Measurements from ENCODE around the gene NLGN1.
A peak's percentile ranks its signal among the peaks of the same experiment; 100 is the strongest.
"Not testable (repeated sequence)": the region's sequence is repeated elsewhere in the genome, so short reads cannot be mapped to it uniquely, and the experiment has no call there.

The NLGN1 gene

GRCh38 chr3:173529062-173529711 is 131.6 kb downstream of the NLGN1 start:
- DNase-seq (ENCODE audit: extremely low read depth, insufficient read length): peak; percentile 3
- peak; percentile 77 for TF ChIP-seq CTCF (IDR thresholded peaks at IDR 0.05; ENCODE audit: insufficient read depth, low read length, poor library complexity, severe bottlenecking)
- no peaks in the 10 kb centered on the region for H3K27me3 ChIP-seq (replicated peaks; ENCODE audit: control insufficient read depth, insufficient read depth, low read length)
- no peaks in the 10 kb centered on the region for H3K36me3 ChIP-seq (ENCODE audit: control insufficient read depth, insufficient read depth, low read length)
- H3K4me3 ChIP-seq (replicated peaks; ENCODE audit: low read depth, low read length): no peak overlapping the region

- no peak for TF ChIP-seq CTCF (IDR thresholded peaks at IDR 0.05; ENCODE audit: insufficient read depth, low read length, poor library complexity, severe bottlenecking)
- Histone ChIP-seq H3K36me3 (ENCODE audit: control insufficient read depth, insufficient read depth, low read length) (no peaks in the 10 kb centered on the region), H3K27me3 (replicated peaks; ENCODE audit: control insufficient read depth, insufficient read depth, low read length) (no peaks in the 10 kb centered on the region), H3K4me3 (replicated peaks; ENCODE audit: low read depth, low read length) (no peak overlapping the region)
- no peak for DNase-seq (ENCODE audit: extremely low read depth, insufficient read length)
These were observed 134.1 kb downstream of the NLGN1 start for GRCh38 chr3:173531602-173532001.

- no peaks in the 10 kb centered on the region for H3K27me3 ChIP-seq (replicated peaks; ENCODE audit: control insufficient read depth, insufficient read depth, low read length)
- DNase-seq (ENCODE audit: extremely low read depth, insufficient read length): no peak
- TF ChIP-seq CTCF (IDR thresholded peaks at IDR 0.05; ENCODE audit: insufficient read depth, low read length, poor library complexity, severe bottlenecking): no peak
These were observed 140.9 kb downstream of the NLGN1 start for GRCh38 chr3:173538410-173538809.

GRCh38 chr3:173545590-173545989 is 148.0 kb downstream of the NLGN1 start:
- not testable (repeated sequence) for H3K27me3 ChIP-seq (replicated peaks; ENCODE audit: control insufficient read depth, insufficient read depth, low read length); H3K4me3 ChIP-seq (replicated peaks; ENCODE audit: low read depth, low read length); H3K36me3 ChIP-seq (ENCODE audit: control insufficient read depth, insufficient read depth, low read length); DNase-seq (ENCODE audit: extremely low read depth, insufficient read length)

More at GRCh38 chr3:173538410-173538809, 140.9 kb downstream of the NLGN1 start:
- H3K4me3 ChIP-seq (replicated peaks; ENCODE audit: low read depth, low read length): no peak overlapping the region
- H3K36me3 ChIP-seq (ENCODE audit: control insufficient read depth, insufficient read depth, low read length): no peaks in the 10 kb centered on the region

- TF ChIP-seq CTCF (IDR thresholded peaks at IDR 0.05; ENCODE audit: insufficient read depth, low read length, poor library complexity, severe bottlenecking): no peak
- no peaks in the 10 kb centered on the region for H3K36me3 ChIP-seq (ENCODE audit: control insufficient read depth, insufficient read depth, low read length)
- DNase-seq (ENCODE audit: extremely low read depth, insufficient read length): no peak
- H3K27me3 ChIP-seq (replicated peaks; ENCODE audit: control insufficient read depth, insufficient read depth, low read length): no peaks in the 10 kb centered on the region
- no peak overlapping the region for H3K4me3 ChIP-seq (replicated peaks; ENCODE audit: low read depth, low read length)
These were observed 149.5 kb downstream of the NLGN1 start for GRCh38 chr3:173547070-173547469.

GRCh38 chr3:173548261-173548660 is 150.7 kb downstream of the NLGN1 start:
- no peak overlapping the region for H3K4me3 ChIP-seq (replicated peaks; ENCODE audit: low read depth, low read length)
- TF ChIP-seq CTCF (IDR thresholded peaks at IDR 0.05; ENCODE audit: insufficient read depth, low read length, poor library complexity, severe bottlenecking): no peak
- no peak for DNase-seq (ENCODE audit: extremely low read depth, insufficient read length)

More at GRCh38 chr3:173548261-173548660, 150.7 kb downstream of the NLGN1 start:
- Histone ChIP-seq H3K36me3 (ENCODE audit: control insufficient read depth, insufficient read depth, low read length) (no peaks in the 10 kb centered on the region), H3K27me3 (replicated peaks; ENCODE audit: control insufficient read depth, insufficient read depth, low read length) (no peaks in the 10 kb centered on the region)

Measured in GM06990 (cell line).